GM18870 (cell line): ENCODE results near the gene ATG9B.
"Not testable (repeated sequence)": the region's sequence is repeated elsewhere in the genome, so short reads cannot be mapped to it uniquely, and the experiment has no call there.

Source experiments
- ATAC-seq: cut with Tn5 transposase; IDR thresholded peaks from one replicate; pipeline ENCODE4 v1.9.1; 2021; ENCODE audit warnings: moderate library complexity; ENCODE audit not compliant: unreplicated experiment

ATG9B gene

DNA sequence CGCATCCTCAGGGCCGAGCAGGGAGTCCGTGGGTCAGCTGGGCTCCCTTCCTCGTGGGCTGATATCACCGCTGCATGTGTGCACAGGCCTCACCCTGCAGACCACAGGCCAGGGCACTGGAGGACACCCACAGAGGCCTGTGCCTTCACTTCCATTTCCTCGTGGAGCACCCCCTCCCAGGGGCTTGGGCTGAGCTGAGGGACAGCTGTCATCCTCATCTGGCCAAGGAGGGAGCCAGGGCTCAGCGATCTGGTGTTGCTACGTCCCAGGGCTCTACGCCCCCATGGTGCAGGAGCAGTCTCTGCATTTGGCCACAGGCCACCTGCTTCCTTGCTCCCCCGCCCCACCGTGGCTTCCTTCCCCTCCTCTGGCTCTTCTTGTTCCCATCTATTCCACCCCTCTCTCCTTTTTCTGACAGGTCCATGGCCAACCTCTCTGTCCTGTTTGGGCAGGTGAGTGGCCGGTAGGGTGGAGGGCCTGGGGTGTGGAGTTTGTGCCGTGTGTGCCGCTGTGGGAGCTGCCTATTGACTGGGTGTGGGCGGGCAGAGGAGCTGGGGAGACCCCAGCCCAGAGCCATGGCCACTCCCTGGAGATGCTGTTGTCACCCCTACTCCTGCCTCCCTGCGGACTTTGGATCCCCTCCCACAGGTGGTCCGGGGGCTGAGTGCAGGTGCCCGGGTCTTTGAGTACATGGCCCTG, 15.7 kb upstream of the ATG9B start:
- ATAC-seq: no peak

GRCh38 chr7:151038951-151039849, 14.9 kb upstream of the ATG9B start:
- ATAC-seq: no peak

GRCh38 chr7:151035902-151036301, 11.6 kb upstream of the ATG9B start:
- ATAC-seq: no peak

GRCh38 chr7:151035026-151035717, 10.9 kb upstream of the ATG9B start:
- no peak for ATAC-seq

- ATAC-seq: no peak
Measured at GRCh38 chr7:151034312-151035025, 10.2 kb upstream of the ATG9B start.

DNA sequence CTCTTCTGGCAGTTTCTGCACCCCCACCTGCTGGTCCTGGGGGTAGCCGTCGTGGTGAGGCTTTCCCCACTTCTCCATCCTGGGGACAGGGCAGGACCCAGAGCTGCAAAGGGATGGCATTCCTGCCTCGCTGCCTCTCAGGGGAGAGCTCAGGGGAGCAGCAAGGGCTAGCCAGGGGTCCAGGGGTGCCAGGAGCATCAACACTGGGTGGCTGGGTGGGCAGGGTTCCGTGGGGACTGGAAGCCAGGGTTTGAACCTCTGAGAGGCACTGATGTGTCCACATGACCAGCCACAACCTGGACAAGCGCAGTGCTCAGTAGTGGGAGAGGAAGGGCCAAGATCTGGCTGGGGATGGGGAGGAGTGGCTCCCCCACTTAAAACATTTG, 9.6 kb upstream of the ATG9B start:
- no peak for ATAC-seq

- no peak for ATAC-seq
Measured at GRCh38 chr7:151032936-151033863, 8.9 kb upstream of the ATG9B start.

DNA sequence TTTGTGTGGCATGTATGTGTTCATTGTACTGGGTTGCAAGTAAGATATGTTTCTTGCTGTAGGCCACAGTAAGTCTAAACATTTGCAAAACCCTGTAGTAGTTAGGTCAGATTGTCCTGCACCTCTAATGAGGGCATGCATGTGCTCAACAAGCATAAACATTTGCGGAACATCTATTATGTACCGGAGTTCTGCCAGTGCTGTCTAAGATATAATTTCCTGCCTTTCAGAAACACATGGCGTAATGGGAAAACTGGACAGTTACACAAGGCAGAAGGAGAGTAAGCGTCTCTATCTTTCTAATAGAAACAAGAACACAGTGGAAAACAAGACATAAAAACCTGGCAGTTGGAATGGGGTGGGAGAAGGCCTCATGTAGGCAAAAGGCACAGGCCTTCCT, 6.7 kb upstream of the ATG9B start:
- no peak for ATAC-seq

DNA sequence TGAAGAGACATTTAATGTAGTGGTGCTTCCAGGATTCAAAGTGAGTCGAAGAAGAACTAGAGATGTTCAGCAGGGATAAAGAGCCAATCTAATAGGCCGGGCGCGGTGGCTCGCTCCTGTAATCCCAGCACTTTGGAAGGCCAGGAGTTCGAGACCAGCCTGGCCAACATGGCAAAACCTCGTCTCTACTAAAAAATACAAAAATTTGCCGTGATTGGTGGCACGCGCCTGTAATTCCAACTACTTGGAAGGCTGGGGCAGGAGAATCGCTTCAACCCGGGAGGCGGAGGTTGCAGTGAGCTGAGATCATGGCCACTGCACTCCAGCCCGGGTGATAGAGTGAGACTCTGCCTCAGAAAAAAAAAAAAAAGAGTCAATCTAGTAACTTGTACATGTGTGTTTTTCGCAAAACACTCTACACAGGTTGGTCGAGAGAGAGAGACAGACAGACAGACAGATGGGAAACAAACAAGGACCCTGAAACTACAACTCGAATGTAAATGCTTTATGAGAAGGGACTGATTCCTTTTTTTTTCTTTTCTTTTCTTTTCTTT, 4.7 kb upstream of the ATG9B start:
- ATAC-seq: no peak

DNA sequence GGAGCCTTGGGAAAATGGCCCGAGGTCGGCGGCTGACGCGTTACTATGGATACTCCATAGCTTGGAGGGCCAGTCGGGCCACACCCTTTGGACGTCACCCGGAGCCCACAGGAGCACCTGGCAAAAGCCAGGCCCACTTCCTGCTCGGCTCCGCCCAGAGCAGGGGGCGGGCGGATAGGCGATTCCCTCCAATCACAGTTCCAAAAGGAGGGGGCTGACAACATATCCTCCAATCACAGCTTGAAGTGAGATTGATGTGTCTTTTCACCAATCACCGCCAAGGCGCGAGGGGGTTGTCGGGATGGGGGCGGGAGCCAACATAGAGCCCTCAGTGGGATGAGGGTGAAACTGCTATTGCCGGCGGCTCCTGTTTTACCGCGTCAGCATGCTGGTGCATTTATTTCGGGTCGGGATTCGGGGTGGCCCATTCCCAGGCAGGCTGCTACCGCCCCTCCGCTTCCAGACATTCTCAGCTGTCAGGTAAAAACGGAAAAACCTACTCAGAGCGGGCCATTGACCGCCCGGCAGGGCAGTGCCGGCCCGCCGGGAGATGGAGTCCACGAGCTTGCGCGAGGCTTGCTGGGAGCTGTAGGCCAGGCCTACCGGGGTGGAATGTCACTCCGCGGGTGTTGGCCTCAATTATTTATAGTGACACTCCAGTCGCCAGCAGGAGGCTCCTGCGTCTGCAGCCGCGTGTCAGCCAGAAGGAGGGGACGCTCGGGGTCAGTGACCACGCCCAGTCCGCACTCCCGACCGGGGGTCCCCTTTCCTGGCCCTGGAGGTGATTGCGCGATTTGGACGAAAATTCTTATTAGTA, 4.0 kb upstream of the ATG9B start, which contains the start of gene ABCB8:
Gene ABCB8 (plus strand): TSS at position 320 of the 817 bp plus-strand sequence. CDS start 66 bp downstream, at position 386.
- ATAC-seq: peak; percentile 97

- peak; percentile 2 for ATAC-seq
Measured at GRCh38 chr7:151027728-151028130, 3.4 kb upstream of the ATG9B start.

- not testable (repeated sequence) for ATAC-seq
Measured at GRCh38 chr7:151026771-151027727, 2.8 kb upstream of the ATG9B start.

- ATAC-seq: no peak
Measured at GRCh38 chr7:151025924-151026671, 1.8 kb upstream of the ATG9B start.

- no peak for ATAC-seq
Measured at GRCh38 chr7:151023232-151023631, 1.1 kb downstream of the ATG9B start.

- ATAC-seq: no peak
Measured at GRCh38 chr7:151020231-151020630, 4.1 kb downstream of the ATG9B start.

- ATAC-seq: no peak
Measured at GRCh38 chr7:151019130-151019447, 5.2 kb downstream of the ATG9B start.
